Neural cell (in vitro differentiated cells): ENCODE results near the gene PTPRT. TPM values are rescaled to one million over a fixed set of nuclear protein-coding genes. Genes with fewer than 3 reads are reported as not detected.

Experiments
- H2AFZ ChIP-seq: fragments of 200-600, 300-800 bp; sonication (generic), shearing (Covaris generic); 2 replicates; pipeline ENCODE4 v1.6.0; 2014; ENCODE audit warnings: low read depth, mild to moderate bottlenecking, antibody characterized with exemption, low read length, moderate library complexity
- H3F3A ChIP-seq: fragments of 200-600 bp; shearing (Covaris generic); 2 replicates; pipeline ENCODE4 v1.6.1; 2016; ENCODE audit warnings: mild to moderate bottlenecking, moderate library complexity, mixed read lengths, antibody characterized with exemption, low read length; ENCODE audit not compliant: insufficient read depth, poor library complexity, severe bottlenecking
- H3K27ac ChIP-seq: fragments of 200-600, 300-800 bp; sonication (generic), shearing (Covaris generic); 2 replicates; pipeline ENCODE4 v1.5.1; 2014; ENCODE audit warnings: mild to moderate bottlenecking, low read length, moderate library complexity
- H3K27me3 ChIP-seq: fragments of 300-800, 200-600 bp; sonication (generic), shearing (Covaris generic); 2 replicates; pipeline ENCODE4 v1.6.0; 2014; ENCODE audit warnings: mild to moderate bottlenecking, low read depth, low read length, moderate library complexity; ENCODE audit not compliant: insufficient read depth
- H3K36me3 ChIP-seq: fragments of 300-800, 200-600 bp; sonication (generic), shearing (Covaris generic); 2 replicates; pipeline ENCODE4 v1.5.1; 2014; ENCODE audit warnings: mild to moderate bottlenecking, antibody characterized with exemption, low read length, moderate library complexity; ENCODE audit not compliant: insufficient read depth
- H3K4me2 ChIP-seq: fragments of 300-800, 200-600 bp; sonication (generic), shearing (Covaris generic); 2 replicates; pipeline ENCODE4 v1.6.0; 2014; ENCODE audit warnings: mild to moderate bottlenecking, low read length
- H3K4me3 ChIP-seq: fragments of 300-800, 200-600 bp; sonication (generic), shearing (Covaris generic); 2 replicates; pipeline ENCODE4 v1.5.1; 2014; ENCODE audit warnings: mild to moderate bottlenecking, low read length, moderate library complexity
- H3K79me2 ChIP-seq: fragments of 200-600 bp; shearing (Covaris generic); replicated peaks from 2 replicates; pipeline ENCODE4 v1.6.0; 2014; ENCODE audit warnings: mild to moderate bottlenecking, low read length, moderate library complexity; ENCODE audit not compliant: insufficient read depth
- H3K9ac ChIP-seq: fragments of 300-800, 200-600 bp; sonication (generic), shearing (Covaris generic); 2 replicates; pipeline ENCODE4 v1.6.1; 2016; ENCODE audit warnings: mild to moderate bottlenecking, low read length, mixed read lengths
- H3K9me2 ChIP-seq: fragments of 200-600 bp; shearing (Covaris generic); 2 replicates; pipeline ENCODE4 v1.6.1; 2016; ENCODE audit warnings: mild to moderate bottlenecking, low read length, mixed read lengths; ENCODE audit not compliant: insufficient read depth
- H3K9me3 ChIP-seq: fragments of 200-600, 300-800 bp; sonication (generic), shearing (Covaris generic); 2 replicates; pipeline ENCODE4 v1.6.1; 2016; ENCODE audit warnings: mild to moderate bottlenecking, mixed run types, low read length, moderate library complexity, mixed read lengths
- H4K20me1 ChIP-seq: fragments of 200-600 bp; shearing (Covaris generic); 2 replicates; pipeline ENCODE4 v1.6.1; 2016; ENCODE audit warnings: mild to moderate bottlenecking, mixed run types; ENCODE audit not compliant: insufficient read depth
- EP300 ChIP-seq: fragments of 450-650 bp; conservative IDR thresholded peaks from 2 replicates; pipeline ENCODE4 v1.6.1; 2014; ENCODE audit warnings: antibody characterized with exemption, mild to moderate bottlenecking, moderate library complexity; ENCODE audit not compliant: poor library complexity, severe bottlenecking
- EZH2 ChIP-seq: fragments of 200-600, 300-800 bp; shearing (Covaris generic), sonication (generic); IDR thresholded peaks from 2 replicates; pipeline ENCODE4 v1.6.1; 2014; ENCODE audit warnings: antibody characterized with exemption, low read length, borderline replicate concordance, mild to moderate bottlenecking; ENCODE audit not compliant: insufficient read depth, poor library complexity, severe bottlenecking
- MXI1 ChIP-seq: fragments of 450-650 bp; conservative IDR thresholded peaks from 2 replicates; pipeline ENCODE4 v1.6.1; 2014; ENCODE audit warnings: antibody characterized with exemption, mild to moderate bottlenecking; ENCODE audit not compliant: poor library complexity, severe bottlenecking
- POLR2AphosphoS5 ChIP-seq: IDR thresholded peaks from 2 replicates; pipeline ENCODE4 v1.6.1; 2012
- RAD21 ChIP-seq: fragments of 450-650 bp; conservative IDR thresholded peaks from 2 replicates; pipeline ENCODE4 v1.6.1; 2014; ENCODE audit warnings: antibody characterized with exemption, mild to moderate bottlenecking, moderate library complexity
- SMC3 ChIP-seq: fragments of 450-650 bp; conservative IDR thresholded peaks from 2 replicates; pipeline ENCODE4 v1.6.1; 2014; ENCODE audit warnings: antibody characterized with exemption, mild to moderate bottlenecking, moderate library complexity; ENCODE audit not compliant: poor library complexity
- TAF1 ChIP-seq: IDR thresholded peaks from 2 replicates; pipeline ENCODE4 v1.6.1; 2012; ENCODE audit warnings: low read depth
- polyA plus RNA-seq: library from polyadenylated mRNA; depleted of rRNA; stranded (reverse); fragments of >200 nt; gene quantifications from 2 replicates; pipeline ENCODE4 v1.2.3, GENCODE V29; 2014
- TF ChIP-seq, protein P1 (sequence below): fragments of 450-650 bp; IDR thresholded peaks from 2 replicates; pipeline ENCODE4 v1.5.1; 2014; ENCODE audit warnings: antibody characterized with exemption, mild to moderate bottlenecking, moderate library complexity; ENCODE audit not compliant: poor library complexity, severe bottlenecking
- TF ChIP-seq, protein P2 (sequence below): IDR thresholded peaks from 2 replicates; pipeline ENCODE4 v1.6.1; 2012; ENCODE audit warnings: borderline replicate concordance

PTPRT gene
- polyA plus RNA-seq, 1 donor from 2014 or later = 9.2 TPM

- H3K27me3 ChIP-seq = no peaks in the 10 kb centered on the region
- peaks cover 5% of the 10 kb centered on the region for H3K9me3 ChIP-seq
- H2AFZ ChIP-seq = no peak overlapping the region
- no peak overlapping the region for H3K4me2 ChIP-seq
- H3F3A ChIP-seq = no peaks in the 10 kb centered on the region
- TF ChIP-seq EP300 = no peak
- TF ChIP-seq EZH2 = no peak
- no peak for TF ChIP-seq SMC3
- no peak for TF ChIP-seq POLR2AphosphoS5
- no peak for TF ChIP-seq TAF1
- TF ChIP-seq, protein P1, sequence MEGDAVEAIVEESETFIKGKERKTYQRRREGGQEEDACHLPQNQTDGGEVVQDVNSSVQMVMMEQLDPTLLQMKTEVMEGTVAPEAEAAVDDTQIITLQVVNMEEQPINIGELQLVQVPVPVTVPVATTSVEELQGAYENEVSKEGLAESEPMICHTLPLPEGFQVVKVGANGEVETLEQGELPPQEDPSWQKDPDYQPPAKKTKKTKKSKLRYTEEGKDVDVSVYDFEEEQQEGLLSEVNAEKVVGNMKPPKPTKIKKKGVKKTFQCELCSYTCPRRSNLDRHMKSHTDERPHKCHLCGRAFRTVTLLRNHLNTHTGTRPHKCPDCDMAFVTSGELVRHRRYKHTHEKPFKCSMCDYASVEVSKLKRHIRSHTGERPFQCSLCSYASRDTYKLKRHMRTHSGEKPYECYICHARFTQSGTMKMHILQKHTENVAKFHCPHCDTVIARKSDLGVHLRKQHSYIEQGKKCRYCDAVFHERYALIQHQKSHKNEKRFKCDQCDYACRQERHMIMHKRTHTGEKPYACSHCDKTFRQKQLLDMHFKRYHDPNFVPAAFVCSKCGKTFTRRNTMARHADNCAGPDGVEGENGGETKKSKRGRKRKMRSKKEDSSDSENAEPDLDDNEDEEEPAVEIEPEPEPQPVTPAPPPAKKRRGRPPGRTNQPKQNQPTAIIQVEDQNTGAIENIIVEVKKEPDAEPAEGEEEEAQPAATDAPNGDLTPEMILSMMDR = no peak
- no peak for TF ChIP-seq MXI1
- TF ChIP-seq, protein P2, sequence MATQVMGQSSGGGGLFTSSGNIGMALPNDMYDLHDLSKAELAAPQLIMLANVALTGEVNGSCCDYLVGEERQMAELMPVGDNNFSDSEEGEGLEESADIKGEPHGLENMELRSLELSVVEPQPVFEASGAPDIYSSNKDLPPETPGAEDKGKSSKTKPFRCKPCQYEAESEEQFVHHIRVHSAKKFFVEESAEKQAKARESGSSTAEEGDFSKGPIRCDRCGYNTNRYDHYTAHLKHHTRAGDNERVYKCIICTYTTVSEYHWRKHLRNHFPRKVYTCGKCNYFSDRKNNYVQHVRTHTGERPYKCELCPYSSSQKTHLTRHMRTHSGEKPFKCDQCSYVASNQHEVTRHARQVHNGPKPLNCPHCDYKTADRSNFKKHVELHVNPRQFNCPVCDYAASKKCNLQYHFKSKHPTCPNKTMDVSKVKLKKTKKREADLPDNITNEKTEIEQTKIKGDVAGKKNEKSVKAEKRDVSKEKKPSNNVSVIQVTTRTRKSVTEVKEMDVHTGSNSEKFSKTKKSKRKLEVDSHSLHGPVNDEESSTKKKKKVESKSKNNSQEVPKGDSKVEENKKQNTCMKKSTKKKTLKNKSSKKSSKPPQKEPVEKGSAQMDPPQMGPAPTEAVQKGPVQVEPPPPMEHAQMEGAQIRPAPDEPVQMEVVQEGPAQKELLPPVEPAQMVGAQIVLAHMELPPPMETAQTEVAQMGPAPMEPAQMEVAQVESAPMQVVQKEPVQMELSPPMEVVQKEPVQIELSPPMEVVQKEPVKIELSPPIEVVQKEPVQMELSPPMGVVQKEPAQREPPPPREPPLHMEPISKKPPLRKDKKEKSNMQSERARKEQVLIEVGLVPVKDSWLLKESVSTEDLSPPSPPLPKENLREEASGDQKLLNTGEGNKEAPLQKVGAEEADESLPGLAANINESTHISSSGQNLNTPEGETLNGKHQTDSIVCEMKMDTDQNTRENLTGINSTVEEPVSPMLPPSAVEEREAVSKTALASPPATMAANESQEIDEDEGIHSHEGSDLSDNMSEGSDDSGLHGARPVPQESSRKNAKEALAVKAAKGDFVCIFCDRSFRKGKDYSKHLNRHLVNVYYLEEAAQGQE = no peak
- no peak for TF ChIP-seq RAD21
- H3K4me3 ChIP-seq = no peak overlapping the region
- no peaks in the 10 kb centered on the region for H3K9me2 ChIP-seq
- H3K9ac ChIP-seq = no peak overlapping the region
- no peaks in the 10 kb centered on the region for H4K20me1 ChIP-seq
- H3K79me2 ChIP-seq = no peaks in the 10 kb centered on the region
- no peak overlapping the region for H3K27ac ChIP-seq
- no peaks in the 10 kb centered on the region for H3K36me3 ChIP-seq
Observed at GRCh38 chr20:43176726-43177125, 13.0 kb downstream of the PTPRT start.

- H3F3A ChIP-seq = no peaks in the 10 kb centered on the region
- H3K9me2 ChIP-seq = no peaks in the 10 kb centered on the region
- H3K27ac ChIP-seq = no peak overlapping the region
- H3K36me3 ChIP-seq = no peaks in the 10 kb centered on the region
- H3K9me3 ChIP-seq = peaks cover 3% of the 10 kb centered on the region
- no peaks in the 10 kb centered on the region for H4K20me1 ChIP-seq
- H3K27me3 ChIP-seq = no peaks in the 10 kb centered on the region
- H3K79me2 ChIP-seq = no peaks in the 10 kb centered on the region
- TF ChIP-seq, protein P1 = no peak
- TF ChIP-seq MXI1 = no peak
- no peak overlapping the region for H3K9ac ChIP-seq
- no peak overlapping the region for H2AFZ ChIP-seq
- no peak overlapping the region for H3K4me2 ChIP-seq
- H3K4me3 ChIP-seq = no peak overlapping the region
Observed at GRCh38 chr20:43171930-43172329, 17.8 kb downstream of the PTPRT start.
